Uterus (tissue), 2 donors: ENCODE data around the gene ADORA1.

Experiments used
- POLR2A ChIP-seq, 2 donors: fragments of 450-650 bp; IDR thresholded peaks; one replicate each; pipeline ENCODE4 v1.6.1; 2016; ENCODE audit warnings: antibody characterized with exemption in 2 of 2, mild to moderate bottlenecking in 1 of 2, moderate library complexity in 1 of 2
- TF ChIP-seq, protein P1 (sequence below), 4 experiments: fragments of 200-600 bp in 2 of 4; fragments of 450-650 bp in 2 of 4; sonication (generic) in 2 of 4; IDR thresholded peaks; one replicate each; pipeline ENCODE4 v1.5.1; 2016 to 2019; ENCODE audit warnings: antibody characterized with exemption in 4 of 4, mild to moderate bottlenecking in 2 of 4, moderate library complexity in 1 of 4

DNA sequence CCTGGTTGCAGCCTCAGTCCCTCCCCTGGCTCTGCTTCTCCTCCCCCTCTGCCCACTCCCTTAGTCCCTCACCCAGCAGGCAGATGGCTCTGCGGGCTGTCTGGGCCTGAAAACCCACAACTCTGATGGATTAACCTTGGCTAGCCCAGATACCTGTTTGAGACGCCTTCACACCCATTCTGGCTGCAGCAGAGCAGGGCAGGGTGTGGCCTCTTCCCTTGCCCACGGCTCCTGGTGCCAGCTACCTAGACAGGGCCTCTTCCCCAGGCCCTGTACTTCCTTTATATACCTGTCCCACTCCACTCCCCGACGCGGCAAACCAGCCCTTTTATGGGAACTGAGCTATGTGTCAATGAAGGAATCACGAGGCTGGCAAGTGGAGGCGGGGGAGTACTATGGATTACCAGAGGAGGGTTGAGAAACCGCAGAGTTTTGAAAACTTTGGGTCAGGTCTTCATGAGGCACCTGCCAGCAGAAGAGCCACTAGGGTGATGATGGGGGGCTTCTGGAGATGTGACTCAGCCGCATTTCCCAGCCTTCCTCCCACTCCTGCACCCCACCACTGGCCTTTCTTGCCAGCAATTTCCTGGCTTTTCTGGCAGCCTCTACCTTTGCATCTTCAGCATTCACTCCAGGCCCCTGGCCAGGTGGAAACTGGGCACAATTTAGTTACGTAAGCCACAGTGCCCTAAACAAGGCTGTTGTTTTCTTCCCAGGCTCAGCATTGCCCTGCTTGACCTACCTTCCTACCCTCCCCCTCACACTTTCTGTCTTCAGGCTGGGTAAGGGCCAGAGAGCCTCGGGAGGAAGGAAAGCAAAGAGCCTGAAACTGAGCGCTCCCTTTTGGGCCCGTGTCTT, 59.1 kb downstream of the ADORA1 start, which contains the start of gene CHI3L1:
- TF ChIP-seq, protein P1, sequence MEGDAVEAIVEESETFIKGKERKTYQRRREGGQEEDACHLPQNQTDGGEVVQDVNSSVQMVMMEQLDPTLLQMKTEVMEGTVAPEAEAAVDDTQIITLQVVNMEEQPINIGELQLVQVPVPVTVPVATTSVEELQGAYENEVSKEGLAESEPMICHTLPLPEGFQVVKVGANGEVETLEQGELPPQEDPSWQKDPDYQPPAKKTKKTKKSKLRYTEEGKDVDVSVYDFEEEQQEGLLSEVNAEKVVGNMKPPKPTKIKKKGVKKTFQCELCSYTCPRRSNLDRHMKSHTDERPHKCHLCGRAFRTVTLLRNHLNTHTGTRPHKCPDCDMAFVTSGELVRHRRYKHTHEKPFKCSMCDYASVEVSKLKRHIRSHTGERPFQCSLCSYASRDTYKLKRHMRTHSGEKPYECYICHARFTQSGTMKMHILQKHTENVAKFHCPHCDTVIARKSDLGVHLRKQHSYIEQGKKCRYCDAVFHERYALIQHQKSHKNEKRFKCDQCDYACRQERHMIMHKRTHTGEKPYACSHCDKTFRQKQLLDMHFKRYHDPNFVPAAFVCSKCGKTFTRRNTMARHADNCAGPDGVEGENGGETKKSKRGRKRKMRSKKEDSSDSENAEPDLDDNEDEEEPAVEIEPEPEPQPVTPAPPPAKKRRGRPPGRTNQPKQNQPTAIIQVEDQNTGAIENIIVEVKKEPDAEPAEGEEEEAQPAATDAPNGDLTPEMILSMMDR (IDR thresholded peaks at IDR 0.05): no peak
- no peak for TF ChIP-seq POLR2A (IDR thresholded peaks at IDR 0.05)
